ENCODE measurements around the gene OPHN1.

DNA sequence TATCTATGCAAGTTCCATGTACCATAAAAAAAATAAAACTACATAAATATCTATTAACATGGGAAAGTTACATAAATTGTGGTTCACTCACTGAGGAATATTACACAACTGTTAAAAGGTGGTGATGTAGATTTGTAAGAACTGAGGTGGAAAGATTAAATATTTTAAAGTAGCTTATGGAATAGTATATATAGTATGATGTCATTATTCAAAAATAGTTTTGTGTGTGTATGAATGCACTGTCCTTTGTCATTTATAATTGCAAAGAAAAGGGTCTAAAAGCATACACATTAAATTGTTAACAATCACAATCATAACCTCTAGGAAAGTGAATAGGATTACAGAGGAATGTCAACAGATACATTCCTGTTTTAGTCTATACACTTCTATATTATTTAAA is 355.9 kb downstream of the OPHN1 start:
- TF ChIP-seq, protein P1, sequence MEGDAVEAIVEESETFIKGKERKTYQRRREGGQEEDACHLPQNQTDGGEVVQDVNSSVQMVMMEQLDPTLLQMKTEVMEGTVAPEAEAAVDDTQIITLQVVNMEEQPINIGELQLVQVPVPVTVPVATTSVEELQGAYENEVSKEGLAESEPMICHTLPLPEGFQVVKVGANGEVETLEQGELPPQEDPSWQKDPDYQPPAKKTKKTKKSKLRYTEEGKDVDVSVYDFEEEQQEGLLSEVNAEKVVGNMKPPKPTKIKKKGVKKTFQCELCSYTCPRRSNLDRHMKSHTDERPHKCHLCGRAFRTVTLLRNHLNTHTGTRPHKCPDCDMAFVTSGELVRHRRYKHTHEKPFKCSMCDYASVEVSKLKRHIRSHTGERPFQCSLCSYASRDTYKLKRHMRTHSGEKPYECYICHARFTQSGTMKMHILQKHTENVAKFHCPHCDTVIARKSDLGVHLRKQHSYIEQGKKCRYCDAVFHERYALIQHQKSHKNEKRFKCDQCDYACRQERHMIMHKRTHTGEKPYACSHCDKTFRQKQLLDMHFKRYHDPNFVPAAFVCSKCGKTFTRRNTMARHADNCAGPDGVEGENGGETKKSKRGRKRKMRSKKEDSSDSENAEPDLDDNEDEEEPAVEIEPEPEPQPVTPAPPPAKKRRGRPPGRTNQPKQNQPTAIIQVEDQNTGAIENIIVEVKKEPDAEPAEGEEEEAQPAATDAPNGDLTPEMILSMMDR (IDR thresholded peaks at IDR 0.05) = no peak
- no peak for TF ChIP-seq POLR2AphosphoS5 (IDR thresholded peaks at IDR 0.05)

Data from gastroesophageal sphincter (tissue), 3 donors.